ENCODE data around the gene RXRB.

Gene RXRB

GRCh38 chr6:33216117-33216649, 15.7 kb upstream of the RXRB start:
- DNase-seq (ENCODE audit: low spot score) = no peak
- TF ChIP-seq CTCF (IDR thresholded peaks at IDR 0.05; ENCODE audit: extremely low read depth, missing control alignments) = no peak

GRCh38 chr6:33215271-33216116, 15.0 kb upstream of the RXRB start:
- no peak for TF ChIP-seq CTCF (IDR thresholded peaks at IDR 0.05; ENCODE audit: extremely low read depth, missing control alignments)
- DNase-seq (ENCODE audit: low spot score) = no peak

DNA sequence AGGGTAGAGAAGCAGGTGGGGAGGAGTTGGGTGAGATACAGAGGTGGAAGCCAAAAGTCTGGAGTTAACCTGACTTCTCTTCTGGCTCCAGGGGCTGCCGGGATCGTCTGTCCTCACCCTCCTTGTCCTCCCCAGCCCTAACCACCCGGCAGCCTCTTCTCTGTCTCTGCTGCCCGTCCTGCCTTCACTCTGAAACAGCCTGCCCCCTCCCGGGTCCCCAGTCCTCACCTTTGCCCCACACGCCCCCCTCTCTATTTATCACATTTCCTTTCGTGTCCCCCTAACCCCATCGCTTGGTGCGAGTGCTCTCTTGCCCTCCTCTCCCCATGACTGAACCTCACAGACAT, 13.5 kb upstream of the RXRB start:
- no peak for DNase-seq (ENCODE audit: low spot score)
- TF ChIP-seq CTCF (IDR thresholded peaks at IDR 0.05; ENCODE audit: extremely low read depth, missing control alignments) = no peak

GRCh38 chr6:33213166-33213988, 12.9 kb upstream of the RXRB start:
- TF ChIP-seq CTCF (IDR thresholded peaks at IDR 0.05; ENCODE audit: extremely low read depth, missing control alignments) = no peak
- no peak for DNase-seq (ENCODE audit: low spot score)

- no peak for DNase-seq (ENCODE audit: low spot score)
- no peak for TF ChIP-seq CTCF (IDR thresholded peaks at IDR 0.05; ENCODE audit: extremely low read depth, missing control alignments)
These were observed 12.3 kb upstream of the RXRB start for GRCh38 chr6:33212857-33213165.

- no peak for DNase-seq (ENCODE audit: low spot score)
- no peak for TF ChIP-seq CTCF (IDR thresholded peaks at IDR 0.05; ENCODE audit: extremely low read depth, missing control alignments)
These were observed 11.4 kb upstream of the RXRB start for GRCh38 chr6:33211666-33212422.

All from GM20000 (cell line).